ENCODE results near the gene SMPD2.

SMPD2 gene

DNA sequence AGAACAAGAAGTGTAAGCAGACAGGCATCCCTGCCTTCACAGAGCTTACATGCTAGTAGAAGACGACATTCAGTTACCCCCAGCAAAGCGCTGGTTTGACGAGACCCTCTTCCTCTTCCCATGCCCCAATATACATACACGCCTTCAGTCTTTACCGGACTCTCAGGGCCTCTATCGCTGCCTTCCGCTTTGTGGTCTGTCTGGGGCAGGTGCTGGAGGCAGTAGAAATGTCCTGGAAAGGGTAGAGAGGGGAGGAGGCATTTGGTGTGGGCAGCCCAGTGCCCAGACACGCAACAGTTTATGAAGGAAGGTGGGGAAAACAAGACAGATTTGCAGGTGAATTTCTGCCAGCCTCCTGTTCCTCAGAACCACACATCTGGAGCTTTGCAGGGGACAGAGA lies 6.0 kb downstream of the SMPD2 start:
- no peak for DNase-seq (ENCODE audit: low read depth in 2 of 2)

DNA sequence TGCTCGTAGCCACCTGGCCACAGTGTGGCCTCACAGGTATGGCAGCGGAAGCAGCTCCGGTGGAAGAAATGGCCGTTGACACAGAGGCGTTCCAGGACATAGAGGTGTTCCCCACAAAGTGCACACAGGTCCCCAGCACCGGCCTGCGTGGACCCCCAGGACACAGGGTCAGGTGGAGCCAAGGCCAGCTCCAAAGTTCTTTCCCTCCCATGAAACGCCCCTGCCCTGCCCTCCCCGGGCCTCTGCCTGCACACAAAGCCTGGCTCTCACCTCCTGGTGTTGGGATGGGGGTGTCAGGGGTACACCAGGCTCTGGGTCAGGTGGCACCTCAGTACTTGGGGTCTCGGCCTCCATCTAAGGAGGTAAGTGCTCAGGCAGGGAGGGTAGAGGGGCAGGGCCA lies 6.6 kb downstream of the SMPD2 start:
- no peak for DNase-seq (ENCODE audit: low read depth in 2 of 2)

DNA sequence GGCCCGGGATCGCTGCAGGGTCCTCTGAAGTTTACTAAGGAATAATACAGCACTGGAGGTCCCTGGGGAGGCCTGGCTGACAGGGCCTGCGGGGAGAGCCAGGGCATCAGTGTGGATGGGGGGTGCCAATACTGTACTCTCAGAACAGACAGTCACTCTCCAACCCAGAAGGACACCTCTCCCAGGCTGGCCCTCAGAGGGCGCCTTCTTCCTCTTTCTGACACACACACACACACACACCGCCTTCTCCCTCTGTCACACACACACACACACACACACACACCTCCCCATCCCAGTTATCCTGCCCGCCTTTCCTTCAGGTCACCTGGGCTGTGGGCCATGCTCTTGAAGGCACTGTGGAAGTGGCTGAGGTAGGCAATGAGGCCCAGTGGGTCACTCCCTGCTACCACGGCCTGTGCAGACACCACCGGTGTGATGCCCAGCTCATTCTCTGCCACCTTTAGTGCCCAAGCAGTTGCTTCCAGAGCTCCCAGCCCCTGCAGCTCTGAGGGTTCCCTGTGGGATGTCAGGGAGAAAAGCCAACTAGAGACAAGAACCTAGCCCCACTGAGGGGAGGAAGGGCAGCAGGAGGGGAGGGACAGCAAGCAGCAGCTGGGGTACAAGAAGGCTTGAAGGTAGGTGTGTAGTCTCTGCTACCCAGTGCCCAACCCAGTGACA lies 7.5 kb downstream of the SMPD2 start:
- DNase-seq (ENCODE audit: low read depth in 2 of 2), result no peak

DNA sequence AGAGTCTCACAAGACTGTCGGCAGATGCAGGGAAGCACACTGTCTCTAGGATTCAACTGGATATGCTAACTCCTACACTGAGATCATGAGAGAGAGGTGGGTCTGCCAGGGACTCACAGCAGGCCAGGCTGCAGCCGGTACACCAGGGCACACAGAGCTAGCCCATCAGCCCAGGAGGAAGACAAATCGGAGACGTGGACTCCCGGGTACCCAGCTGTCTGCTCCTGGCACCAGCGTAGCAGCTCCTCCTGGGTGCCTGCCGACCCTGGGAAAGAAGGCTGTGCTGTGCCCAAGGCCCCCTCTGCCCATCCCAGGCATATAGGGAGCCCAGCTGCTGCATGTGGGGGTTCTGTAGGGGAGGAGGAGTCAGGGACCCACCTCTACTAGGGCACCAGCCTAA lies 8.1 kb downstream of the SMPD2 start:
- DNase-seq (ENCODE audit: low read depth in 2 of 2), result no peak

DNA sequence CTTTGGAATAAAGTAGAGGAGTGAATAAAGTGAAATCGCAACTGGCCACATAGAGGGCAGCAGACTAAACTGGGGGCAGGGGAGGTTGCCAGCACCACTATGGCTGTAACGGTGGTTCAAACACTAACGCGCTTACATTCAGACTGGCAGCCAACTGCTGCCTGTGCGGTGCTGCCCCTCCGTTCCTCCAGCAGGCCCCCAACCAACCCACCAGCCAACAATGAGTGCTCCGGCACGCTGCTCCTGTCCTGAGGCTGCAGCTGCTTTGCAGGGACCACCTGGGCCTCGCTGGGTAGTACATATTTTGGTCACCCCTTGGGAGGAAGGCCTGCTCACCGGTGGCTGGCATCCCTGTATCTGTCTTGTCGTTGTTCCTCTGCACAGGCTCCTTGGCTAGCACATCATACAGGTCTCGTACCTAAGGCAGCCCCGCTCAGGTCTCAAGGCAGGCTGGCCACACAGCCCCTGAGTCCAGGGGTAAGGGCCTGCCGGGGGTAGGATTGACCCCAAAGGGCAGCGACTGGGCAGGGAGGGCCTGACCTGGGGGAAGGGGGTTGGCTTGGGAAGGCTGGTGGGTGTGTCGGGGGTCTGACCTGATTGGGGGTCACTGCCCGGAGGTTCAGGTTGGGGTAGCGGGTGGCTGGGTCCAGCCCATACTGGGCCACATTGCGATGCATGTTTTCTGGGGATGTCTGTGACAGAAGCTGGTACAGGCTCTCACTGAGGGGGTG lies 8.7 kb downstream of the SMPD2 start:
- DNase-seq (ENCODE audit: low read depth in 2 of 2), result no peak

DNA sequence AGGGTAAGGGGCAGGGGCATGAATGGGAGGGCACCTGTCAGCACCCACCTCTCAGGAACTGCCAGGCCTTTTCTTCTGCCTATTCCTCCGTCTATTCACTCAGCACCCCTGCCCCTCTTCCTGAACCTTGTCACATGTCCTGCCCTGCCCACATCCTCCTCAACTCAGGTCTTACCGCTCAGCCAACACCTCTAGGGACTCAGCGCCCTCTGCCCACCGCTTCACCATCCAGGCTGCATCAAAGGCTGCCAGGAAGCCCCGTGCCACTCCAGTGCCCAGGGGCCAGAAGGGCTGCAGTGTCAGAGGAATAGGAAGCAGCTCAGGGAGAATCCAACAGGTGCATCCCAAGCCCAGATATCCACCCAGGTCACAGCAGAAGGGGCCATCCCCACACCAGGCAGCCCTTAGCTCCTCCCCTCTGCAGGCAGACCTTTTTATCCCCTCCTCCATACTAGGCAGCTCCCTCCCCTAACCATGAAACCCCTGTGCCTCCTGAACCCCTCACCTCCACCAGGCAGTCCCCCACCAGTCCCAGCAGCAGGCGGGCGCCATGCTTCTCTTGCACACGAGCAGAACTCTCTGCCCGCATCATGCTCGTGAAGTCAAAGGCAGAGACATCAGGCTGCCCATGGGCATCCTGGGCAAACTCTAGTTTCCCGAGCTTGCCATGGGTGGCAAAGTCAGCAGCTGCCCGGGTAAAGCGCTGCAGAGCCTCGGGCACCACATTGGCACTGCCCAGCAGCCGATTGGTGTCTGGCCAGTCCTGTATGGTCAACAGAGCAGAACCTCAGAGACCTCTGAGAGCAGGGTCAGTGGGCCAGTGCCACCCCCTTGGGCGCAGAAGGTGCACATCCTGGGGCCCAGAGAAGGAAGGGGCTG lies 9.5 kb downstream of the SMPD2 start:
- no peak for DNase-seq (ENCODE audit: low read depth in 2 of 2)

DNA sequence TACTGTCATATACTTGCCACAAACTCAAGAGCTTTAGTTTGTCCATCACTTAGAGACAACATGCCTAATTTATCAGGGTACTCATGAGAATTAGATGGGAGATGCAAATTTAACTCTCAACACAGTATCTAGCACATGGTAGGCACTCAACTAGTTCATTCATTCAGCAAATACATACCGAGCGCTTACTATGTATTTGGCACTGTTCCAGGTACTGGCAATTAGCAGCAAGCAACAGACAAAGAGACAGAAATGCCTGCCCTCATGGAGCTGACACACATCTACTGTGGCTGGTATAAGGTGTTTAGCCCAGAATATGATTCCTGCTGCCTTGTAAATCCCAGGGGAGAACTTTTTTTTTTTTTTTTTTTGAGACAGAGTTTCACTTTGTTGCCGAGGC lies 10.3 kb downstream of the SMPD2 start:
- DNase-seq (ENCODE audit: low read depth in 2 of 2), result no peak

DNA sequence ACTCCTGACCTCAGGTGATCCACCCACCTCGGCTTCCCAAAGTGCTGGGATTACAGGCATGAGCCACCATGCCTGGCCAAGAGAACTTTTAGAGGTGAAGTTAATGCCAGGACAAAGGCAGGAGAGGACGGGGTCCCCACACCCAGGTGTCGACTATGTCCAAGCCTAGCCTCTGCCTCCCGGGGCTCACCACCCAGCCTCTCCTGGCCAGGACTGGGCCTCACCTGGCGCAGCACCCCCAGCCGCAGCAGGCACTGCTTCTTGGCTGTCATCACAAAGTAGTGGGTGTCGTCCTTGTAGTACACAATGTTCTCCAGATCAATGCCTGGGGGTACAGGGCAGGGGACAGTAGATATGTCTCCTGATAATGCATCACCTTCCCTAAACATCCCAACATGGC lies 10.9 kb downstream of the SMPD2 start:
- no peak for DNase-seq (ENCODE audit: low read depth in 2 of 2)

DNA sequence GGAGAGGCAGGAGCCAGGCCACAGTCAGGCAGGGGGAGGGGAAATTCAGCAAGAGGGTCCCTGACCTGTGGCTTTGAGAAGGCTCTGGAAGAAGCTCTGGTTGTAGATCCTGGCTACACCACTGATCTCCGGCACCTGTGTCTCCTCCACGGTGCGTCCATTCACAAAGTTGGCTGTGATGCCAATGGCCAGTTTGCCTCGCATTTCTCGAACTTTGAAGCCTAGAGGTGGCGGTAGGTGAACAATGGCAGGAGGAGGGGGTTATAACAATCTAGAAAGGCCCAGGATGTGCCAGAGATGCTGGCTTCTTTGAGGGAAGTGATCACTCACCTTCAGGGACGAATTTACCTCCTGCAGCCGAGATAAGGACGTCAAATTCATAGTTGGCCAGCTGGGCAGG lies 11.7 kb downstream of the SMPD2 start:
- DNase-seq (ENCODE audit: low read depth in 2 of 2), result no peak

DNA sequence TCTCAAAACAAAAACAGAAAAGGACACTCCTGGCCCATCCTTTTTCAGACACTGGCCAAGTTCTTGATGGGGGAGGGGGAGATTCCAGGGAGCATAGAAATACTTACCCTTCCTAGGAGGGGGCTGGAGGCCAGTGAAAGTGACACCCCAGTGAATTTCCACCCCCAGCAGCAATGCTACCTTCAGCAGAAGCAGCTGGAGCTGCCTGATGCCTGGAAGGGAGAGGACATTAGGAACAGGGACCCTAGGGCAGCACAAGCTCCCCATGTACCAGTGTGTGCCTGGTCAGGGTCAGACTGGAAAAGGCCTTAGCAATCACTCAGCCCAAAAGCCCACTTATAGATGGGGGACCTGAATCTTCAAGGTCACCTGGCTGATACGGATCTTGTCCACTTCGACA lies 12.6 kb downstream of the SMPD2 start:
- DNase-seq (ENCODE audit: low read depth in 2 of 2), result no peak

DNA sequence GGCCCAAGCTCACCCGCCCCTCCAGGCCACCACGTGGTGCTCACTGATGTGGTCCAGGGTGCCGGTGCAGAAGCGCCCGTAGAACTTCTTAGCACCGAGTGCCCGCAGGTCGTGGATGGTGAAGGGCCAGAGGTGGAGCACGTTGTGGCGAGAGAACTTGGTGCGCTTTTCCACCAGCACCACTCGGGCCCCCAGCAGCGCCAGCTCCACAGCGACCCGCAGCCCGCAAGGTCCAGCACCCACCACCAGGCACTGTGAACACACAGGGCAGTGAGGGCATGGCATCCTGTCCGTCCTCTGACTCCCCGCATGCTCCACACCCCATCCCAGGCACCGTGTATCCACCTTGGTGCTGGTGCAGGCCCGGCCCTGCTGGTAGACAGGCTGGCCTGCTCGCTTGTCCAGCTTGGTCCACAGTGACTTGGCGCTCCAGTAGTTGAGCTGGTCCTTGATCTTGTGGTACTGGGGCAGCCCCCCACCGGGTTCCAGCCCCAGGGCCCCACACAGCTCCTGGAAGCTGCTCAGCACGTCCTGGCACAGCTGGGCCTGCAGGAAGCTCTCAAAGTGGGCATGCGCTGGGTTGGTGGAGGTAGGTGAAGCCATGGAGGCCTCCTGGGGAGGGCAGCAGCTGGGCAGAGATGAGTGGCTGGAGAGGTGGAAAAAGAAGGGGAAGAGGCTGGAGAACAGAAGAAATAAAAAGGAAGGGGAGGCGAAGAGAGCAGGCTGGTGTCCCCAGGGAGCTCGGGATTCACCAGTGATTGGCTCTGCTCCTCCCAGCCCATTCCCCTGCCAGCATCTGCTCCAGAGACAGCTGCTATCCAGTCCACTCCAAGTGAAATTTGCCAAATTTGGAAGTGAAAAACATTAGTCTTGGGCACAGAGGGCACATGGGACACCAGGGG lies 13.3 kb downstream of the SMPD2 start:
- DNase-seq (ENCODE audit: low read depth in 2 of 2), result no peak

DNA sequence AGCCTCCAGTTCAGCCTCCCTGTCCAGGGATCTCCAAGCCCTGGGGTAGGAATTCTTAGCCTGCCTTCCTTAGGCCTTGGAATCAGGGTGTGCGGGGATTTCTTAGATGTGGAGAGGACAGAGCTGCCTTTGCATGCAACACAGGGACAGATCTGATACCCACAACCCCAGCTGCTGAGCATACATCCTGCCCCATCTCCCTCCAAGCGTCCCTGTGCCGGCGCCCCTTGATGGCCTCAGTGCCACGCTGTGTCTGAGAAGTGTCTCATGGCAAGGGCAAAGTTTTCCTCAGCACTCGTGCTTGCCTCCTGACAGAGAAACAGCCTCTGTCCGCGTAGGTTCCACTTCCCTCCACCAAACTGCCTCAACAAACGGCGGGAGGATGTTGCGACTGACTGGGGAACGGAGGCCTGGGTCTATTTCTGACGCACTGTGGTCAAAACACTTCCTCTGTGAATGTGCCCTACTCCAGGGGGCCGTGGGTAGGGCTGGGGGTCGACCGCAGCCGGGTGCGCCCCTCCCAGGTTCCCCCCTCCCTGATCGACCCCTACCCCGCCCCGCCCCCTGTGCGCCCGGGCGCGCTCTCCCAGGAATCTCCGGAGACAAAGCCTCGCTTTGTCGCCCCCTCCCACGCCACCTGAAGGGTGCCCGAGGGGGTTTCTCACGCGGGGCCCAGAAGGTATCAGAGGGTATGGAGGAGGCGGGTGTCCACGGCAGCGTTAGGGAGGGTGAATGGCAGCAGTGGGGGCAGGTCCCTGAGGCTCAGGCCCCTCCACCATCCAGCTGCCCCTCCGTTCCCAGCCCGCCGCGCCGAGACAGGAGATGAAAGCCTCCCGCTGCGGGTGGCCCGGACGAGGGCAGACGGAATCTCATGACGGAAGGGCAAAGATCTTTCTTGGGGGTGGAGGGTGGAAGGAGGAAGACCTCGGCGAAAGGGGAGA lies 14.2 kb downstream of the SMPD2 start:
- peak; percentile 54 to 57 for DNase-seq (ENCODE audit: low read depth in 2 of 2)

DNA sequence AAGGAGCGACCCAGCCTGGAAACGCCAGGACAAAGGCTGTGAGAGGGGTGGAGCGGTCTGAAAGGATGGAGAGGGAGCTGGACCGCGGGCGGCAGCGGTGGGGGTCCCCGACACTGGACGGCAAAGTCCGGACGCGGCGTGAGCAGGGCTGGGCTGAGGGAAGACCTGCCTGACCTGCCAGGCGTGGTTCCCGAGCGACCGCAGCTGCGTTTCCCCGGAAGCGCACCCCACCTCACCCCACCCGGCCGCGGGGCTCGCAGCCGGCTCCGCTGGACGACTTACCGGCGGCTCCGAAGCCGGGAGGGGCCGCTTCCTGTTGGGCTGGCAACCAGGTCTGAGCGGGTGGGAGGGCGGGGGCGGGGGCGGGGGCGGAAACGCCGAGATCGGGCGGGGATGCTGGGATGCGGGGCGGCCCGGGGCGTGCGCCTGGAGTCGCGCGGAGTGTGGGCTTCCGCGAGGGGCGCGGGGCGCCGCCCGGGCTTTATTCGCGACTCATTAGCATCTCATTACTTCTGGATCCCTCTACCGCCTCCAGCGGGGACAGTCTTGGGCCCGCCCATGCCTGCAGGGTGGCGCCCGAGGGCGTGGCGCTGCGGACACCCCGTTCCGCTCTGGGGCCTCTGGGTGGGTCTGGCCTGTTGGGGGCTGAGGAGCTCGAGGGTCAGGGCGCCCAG lies 15.1 kb downstream of the SMPD2 start, which contains the start of gene MICAL1:
Gene MICAL1 (minus strand): TSS at position 336 of the 674 bp plus-strand sequence. CDS start 1,576 bp downstream, outside the sequence.
- peak; percentile 45 to 55 for DNase-seq (ENCODE audit: low read depth in 2 of 2)

DNA sequence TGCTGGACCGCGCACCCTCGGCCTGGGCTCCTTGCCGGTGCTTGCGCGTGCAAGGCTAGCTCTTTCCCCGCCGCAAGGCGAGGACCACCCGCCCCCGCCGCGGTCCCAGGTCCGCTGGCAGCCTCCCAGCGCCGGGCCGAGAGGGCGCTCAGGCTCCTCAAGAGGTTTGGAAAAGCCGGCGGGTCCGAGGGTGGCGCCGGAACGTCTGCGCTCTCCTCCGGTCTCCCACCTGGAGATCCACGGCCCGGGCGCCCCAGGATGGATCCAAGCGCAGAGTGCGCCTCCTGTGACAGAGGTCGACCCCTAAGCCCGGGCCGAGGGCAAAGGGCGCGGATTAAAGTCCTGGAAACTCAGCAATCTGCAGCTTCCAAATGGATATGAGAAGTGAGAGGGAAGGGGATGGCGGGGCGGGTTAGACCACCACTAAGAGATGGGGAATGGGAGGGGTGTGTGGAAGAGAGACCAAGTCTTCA lies 15.6 kb downstream of the SMPD2 start:
- DNase-seq (ENCODE audit: low read depth in 2 of 2), result no peak

DNA sequence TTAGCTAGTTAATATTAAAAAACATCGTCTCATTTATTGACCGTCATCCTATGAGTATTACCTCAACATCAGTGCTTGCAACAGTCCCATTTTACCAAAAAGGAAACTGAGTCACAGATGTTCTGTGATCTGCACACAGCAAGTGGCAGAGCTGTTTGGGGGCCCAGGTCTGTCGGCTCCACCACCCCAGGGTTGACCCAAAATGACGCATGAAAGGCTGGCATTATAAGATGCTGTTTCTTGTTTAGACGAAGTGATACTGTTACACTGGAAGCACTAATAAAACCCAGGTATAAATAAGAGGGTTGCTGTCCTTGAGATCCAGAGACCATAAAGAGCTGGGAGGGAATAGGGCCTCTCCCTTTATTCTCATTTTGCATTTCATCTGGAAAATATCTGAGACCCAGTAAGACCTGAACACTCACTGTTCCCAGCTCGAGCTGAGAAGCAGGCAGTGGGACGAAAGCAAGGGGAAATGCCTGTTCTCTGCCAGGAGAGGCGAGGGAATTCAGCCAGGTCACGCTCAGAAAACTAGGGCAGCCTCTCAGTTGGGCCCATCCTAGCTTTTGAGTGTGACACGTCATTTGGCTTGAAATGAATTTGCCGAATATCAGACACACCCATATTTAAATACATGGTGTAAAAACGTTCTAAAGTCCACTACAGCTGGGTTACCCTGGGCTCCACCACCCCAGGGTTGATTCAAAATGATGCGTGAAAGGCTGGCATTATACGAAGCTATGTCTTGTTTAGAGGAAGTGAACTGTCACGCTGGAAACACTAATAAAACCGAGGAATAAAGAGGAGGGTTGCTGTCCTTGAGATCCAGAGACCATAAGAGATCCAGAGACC lies 16.4 kb downstream of the SMPD2 start:
- DNase-seq (ENCODE audit: low read depth in 2 of 2), result no peak

DNA sequence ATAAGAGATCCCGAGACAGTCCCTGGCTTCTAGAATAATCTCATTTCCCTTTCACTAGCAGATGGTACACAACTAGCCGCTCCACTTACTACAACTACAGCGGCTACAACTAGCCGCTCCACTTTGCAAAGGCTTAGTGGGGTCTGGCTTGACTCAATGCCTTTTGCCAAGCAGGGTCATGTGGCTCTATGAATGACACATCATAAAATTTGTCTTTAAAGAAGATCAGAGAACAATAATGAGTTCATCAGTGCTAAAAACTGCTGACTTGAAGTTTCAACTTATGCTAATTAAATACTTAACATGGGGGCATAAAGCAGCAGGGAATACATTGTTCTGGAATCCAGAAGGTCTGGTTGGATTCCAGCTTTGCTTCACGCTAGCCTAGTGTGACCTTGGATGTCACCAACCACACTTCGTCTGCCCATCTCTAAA lies 17.1 kb downstream of the SMPD2 start:
- no peak for DNase-seq (ENCODE audit: low read depth in 2 of 2)

DNA sequence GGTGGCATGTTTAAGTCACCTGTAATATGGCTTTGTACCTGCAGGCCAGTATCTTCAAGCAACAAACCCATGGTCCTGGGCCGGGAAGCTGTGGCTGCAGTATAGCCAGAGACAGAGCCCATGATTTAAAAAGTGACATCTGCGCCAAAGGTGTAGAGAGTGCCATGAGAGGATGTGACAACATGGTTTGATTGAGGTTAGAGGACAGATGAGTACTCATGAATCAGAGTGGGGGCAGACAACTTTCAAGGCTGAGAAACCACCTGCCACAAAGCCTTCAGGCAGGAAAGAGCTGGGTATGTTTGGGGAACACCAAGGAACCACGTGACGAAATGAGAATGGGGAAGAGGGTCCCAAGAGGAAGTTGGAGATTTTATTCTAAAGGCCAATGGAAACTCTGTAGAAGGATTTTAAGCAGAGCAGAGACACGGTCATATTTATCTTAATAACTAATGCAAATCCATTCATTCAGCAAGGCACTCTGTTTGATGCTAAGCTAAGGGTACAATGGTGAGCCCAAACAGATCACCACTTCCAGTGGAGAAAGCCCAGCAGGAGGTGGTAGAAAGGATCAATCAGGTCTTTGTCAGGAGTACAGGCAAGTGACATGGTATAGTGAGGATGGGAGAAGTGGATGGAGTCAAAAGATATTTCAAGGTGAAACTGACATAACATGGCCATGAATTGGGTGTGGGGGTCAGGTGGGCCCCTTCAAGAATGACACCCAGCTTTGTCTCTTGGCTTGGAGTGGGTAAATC lies 18.4 kb downstream of the SMPD2 start:
- DNase-seq (ENCODE audit: low read depth in 2 of 2), result peak in 1 of 2 donors; percentile 25

All from stimulated activated CD8-positive, alpha-beta memory T cell treated with anti-CD3 and anti-CD28 coated beads, Interleukin-15, amount 100 ng/mL, for 48 hours (primary cell).